HepG2 (cell line): ENCODE results near the gene DUSP5. TPM values are rescaled to one million over a fixed set of nuclear protein-coding genes. Genes with fewer than 3 reads are reported as not detected.

Experiments used
- CREM ChIP-seq, 2 experiments: sonication (generic) in 1 of 2; formaldehyde crosslinking in 1 of 2; IDR thresholded peaks; 2 replicates each; pipeline versions ENCODE4 v1.4.0 to v1.6.1; 2016 to 2020; ENCODE audit warnings: antibody characterized with exemption in 1 of 2, mild to moderate bottlenecking in 1 of 2, missing genetic modification reagents in 1 of 2
- FIP1L1 ChIP-seq: fragments of 200-400 bp; formaldehyde crosslinking; IDR thresholded peaks from 2 replicates; pipeline ENCODE4 v1.6.1; 2018; ENCODE audit warnings: low read depth, mild to moderate bottlenecking, low read length, moderate library complexity, borderline replicate concordance; ENCODE audit not compliant: insufficient read depth
- HNRNPK ChIP-seq: fragments of 200-400 bp; formaldehyde crosslinking; IDR thresholded peaks from 2 replicates; pipeline ENCODE4 v1.6.1; 2018; ENCODE audit warnings: low read length, low read depth, moderate library complexity, mild to moderate bottlenecking; ENCODE audit not compliant: poor library complexity, severe bottlenecking
- IRX3 ChIP-seq: sonication (generic); formaldehyde crosslinking; IDR thresholded peaks from 2 replicates; pipeline ENCODE4 v1.8.1; 2023; ENCODE audit warnings: mild to moderate bottlenecking, low read depth, missing genetic modification reagents, borderline replicate concordance
- MED1 ChIP-seq: sonication (generic); formaldehyde crosslinking; IDR thresholded peaks from 2 replicates; pipeline ENCODE4 v1.4.0; 2020; ENCODE audit warnings: missing genetic modification reagents
- ZNF333 ChIP-seq: sonication (generic); formaldehyde crosslinking; IDR thresholded peaks from 2 replicates; pipeline ENCODE4 v1.4.0; 2020; ENCODE audit warnings: mild to moderate bottlenecking, missing genetic modification reagents, borderline replicate concordance
- ZNF407 ChIP-seq: sonication (generic); formaldehyde crosslinking; IDR thresholded peaks from one replicate; pipeline ENCODE4 v1.5.1; 2020; ENCODE audit warnings: mild to moderate bottlenecking, missing genetic modification reagents; ENCODE audit errors: not compliant biosample characterization
- ZNF547 ChIP-seq: sonication (generic); formaldehyde crosslinking; IDR thresholded peaks from 2 replicates; pipeline ENCODE4 v1.5.1; 2020; ENCODE audit warnings: mild to moderate bottlenecking, missing genetic modification reagents
- polyA plus RNA-seq, 8 experiments: library from polyadenylated mRNA; depleted of rRNA in 3 of 8; stranded (reverse) in 7 of 8; unstranded in 1 of 8; fragments of >200 nt; fragmentation: Illumina TruSeq in 4 of 8; extraction: Trizol in 4 of 8; gene quantifications; 2 replicates each; pipeline versions ENCODE4 v1.2.1 to v1.2.3, GENCODE V29; 2011 to 2016; ENCODE audit warnings: low read depth in 4 of 8, missing spikeins in 1 of 8, mixed read lengths in 1 of 8; ENCODE audit not compliant: insufficient read depth in 1 of 8
- total RNA-seq, 5 experiments: library from RNA; depleted of rRNA; stranded (reverse); fragments of >200 nt; fragmentation: Illumina TruSeq; extraction: Trizol; gene quantifications; 2 replicates each; pipeline ENCODE4 v1.2.3, GENCODE V29; 2016; ENCODE audit warnings: low read depth in 1 of 5
- TF ChIP-seq, protein P1 (sequence below): sonication (generic); formaldehyde crosslinking; IDR thresholded peaks from 2 replicates; pipeline ENCODE4 v1.4.0; 2020; ENCODE audit warnings: mild to moderate bottlenecking, missing genetic modification reagents
- TF ChIP-seq, protein P2 (sequence below): IDR thresholded peaks from 2 replicates; pipeline ENCODE4 v1.4.0; 2020; ENCODE audit warnings: mild to moderate bottlenecking, missing genetic modification reagents
- TF ChIP-seq, protein P3 (sequence below): sonication (generic); formaldehyde crosslinking; IDR thresholded peaks from 2 replicates; pipeline ENCODE4 v1.5.0; 2020; ENCODE audit warnings: mild to moderate bottlenecking, missing genetic modification reagents, moderate library complexity

DUSP5 gene
- total and polyA plus RNA-seq, 2 of the 13 experiments (the other 11 are each of a cell fraction or from before 2014, with no cell fraction given): 1.4 to 3.7 TPM

- TF ChIP-seq, protein P1, sequence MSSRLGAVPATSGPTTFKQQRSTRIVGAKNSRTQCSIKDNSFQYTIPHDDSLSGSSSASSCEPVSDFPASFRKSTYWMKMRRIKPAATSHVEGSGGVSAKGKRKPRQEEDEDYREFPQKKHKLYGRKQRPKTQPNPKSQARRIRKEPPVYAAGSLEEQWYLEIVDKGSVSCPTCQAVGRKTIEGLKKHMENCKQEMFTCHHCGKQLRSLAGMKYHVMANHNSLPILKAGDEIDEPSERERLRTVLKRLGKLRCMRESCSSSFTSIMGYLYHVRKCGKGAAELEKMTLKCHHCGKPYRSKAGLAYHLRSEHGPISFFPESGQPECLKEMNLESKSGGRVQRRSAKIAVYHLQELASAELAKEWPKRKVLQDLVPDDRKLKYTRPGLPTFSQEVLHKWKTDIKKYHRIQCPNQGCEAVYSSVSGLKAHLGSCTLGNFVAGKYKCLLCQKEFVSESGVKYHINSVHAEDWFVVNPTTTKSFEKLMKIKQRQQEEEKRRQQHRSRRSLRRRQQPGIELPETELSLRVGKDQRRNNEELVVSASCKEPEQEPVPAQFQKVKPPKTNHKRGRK (CRISPR knock-in tag): no peak
- TF ChIP-seq ZNF407 (no peak), CREM (IDR thresholded peaks at IDR 0.05) (no peak), CREM (CRISPR knock-in tag; IDR thresholded peaks at IDR 0.05) (no peak), ZNF547 (CRISPR knock-in tag) (no peak), FIP1L1 (no peak), ZNF333 (CRISPR knock-in tag) (no peak), MED1 (CRISPR knock-in tag) (0 out of 2 replicates have a peak, but pooled peaks have one; percentile 13), IRX3 (CRISPR knock-in tag) (no peak), HNRNPK (no peak)
- TF ChIP-seq, protein P2, sequence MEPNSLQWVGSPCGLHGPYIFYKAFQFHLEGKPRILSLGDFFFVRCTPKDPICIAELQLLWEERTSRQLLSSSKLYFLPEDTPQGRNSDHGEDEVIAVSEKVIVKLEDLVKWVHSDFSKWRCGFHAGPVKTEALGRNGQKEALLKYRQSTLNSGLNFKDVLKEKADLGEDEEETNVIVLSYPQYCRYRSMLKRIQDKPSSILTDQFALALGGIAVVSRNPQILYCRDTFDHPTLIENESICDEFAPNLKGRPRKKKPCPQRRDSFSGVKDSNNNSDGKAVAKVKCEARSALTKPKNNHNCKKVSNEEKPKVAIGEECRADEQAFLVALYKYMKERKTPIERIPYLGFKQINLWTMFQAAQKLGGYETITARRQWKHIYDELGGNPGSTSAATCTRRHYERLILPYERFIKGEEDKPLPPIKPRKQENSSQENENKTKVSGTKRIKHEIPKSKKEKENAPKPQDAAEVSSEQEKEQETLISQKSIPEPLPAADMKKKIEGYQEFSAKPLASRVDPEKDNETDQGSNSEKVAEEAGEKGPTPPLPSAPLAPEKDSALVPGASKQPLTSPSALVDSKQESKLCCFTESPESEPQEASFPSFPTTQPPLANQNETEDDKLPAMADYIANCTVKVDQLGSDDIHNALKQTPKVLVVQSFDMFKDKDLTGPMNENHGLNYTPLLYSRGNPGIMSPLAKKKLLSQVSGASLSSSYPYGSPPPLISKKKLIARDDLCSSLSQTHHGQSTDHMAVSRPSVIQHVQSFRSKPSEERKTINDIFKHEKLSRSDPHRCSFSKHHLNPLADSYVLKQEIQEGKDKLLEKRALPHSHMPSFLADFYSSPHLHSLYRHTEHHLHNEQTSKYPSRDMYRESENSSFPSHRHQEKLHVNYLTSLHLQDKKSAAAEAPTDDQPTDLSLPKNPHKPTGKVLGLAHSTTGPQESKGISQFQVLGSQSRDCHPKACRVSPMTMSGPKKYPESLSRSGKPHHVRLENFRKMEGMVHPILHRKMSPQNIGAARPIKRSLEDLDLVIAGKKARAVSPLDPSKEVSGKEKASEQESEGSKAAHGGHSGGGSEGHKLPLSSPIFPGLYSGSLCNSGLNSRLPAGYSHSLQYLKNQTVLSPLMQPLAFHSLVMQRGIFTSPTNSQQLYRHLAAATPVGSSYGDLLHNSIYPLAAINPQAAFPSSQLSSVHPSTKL: peak; percentile 29; the same call in 1 of the 2 replicates
- TF ChIP-seq, protein P3, sequence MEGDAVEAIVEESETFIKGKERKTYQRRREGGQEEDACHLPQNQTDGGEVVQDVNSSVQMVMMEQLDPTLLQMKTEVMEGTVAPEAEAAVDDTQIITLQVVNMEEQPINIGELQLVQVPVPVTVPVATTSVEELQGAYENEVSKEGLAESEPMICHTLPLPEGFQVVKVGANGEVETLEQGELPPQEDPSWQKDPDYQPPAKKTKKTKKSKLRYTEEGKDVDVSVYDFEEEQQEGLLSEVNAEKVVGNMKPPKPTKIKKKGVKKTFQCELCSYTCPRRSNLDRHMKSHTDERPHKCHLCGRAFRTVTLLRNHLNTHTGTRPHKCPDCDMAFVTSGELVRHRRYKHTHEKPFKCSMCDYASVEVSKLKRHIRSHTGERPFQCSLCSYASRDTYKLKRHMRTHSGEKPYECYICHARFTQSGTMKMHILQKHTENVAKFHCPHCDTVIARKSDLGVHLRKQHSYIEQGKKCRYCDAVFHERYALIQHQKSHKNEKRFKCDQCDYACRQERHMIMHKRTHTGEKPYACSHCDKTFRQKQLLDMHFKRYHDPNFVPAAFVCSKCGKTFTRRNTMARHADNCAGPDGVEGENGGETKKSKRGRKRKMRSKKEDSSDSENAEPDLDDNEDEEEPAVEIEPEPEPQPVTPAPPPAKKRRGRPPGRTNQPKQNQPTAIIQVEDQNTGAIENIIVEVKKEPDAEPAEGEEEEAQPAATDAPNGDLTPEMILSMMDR: no peak
Measured at GRCh38 chr10:110511734-110512449, 14.2 kb downstream of the DUSP5 start (continued).
